Mesenchymal stem cell (in vitro differentiated cells and primary cell): Measurements from ENCODE around the gene NDC1.

Experiments
- DNase-seq: peaks from one replicate; pipeline ENCODE4 v3.0.0-alpha.2; 2013
- H2AFZ ChIP-seq: one replicate; pipeline ENCODE4 v1.6.1; 2013; ENCODE audit warnings: low read depth, mild to moderate bottlenecking, control low read depth, inconsistent platforms, low read length, moderate library complexity
- H2AK5ac ChIP-seq: 2 replicates; pipeline ENCODE4 v1.6.1; 2013; ENCODE audit warnings: low read length, moderate library complexity, mild to moderate bottlenecking, inconsistent platforms; ENCODE audit not compliant: severe bottlenecking
- H2BK120ac ChIP-seq: one replicate; pipeline ENCODE4 v1.6.1; 2013; ENCODE audit warnings: low read depth, mild to moderate bottlenecking, inconsistent platforms, low read length, moderate library complexity
- H2BK12ac ChIP-seq, 2 experiments: one replicate each; pipeline ENCODE4 v1.6.1; 2013; ENCODE audit warnings: inconsistent platforms in 2 of 2, low read length in 2 of 2, mild to moderate bottlenecking in 2 of 2, moderate library complexity in 2 of 2, control low read depth in 1 of 2
- H2BK15ac ChIP-seq: one replicate; pipeline ENCODE4 v1.6.1; 2013; ENCODE audit warnings: mild to moderate bottlenecking, low read depth, inconsistent platforms; ENCODE audit not compliant: poor library complexity, severe bottlenecking
- H2BK5ac ChIP-seq: 2 replicates; pipeline ENCODE4 v1.6.1; 2013; ENCODE audit warnings: low read depth, mild to moderate bottlenecking, low read length, control low read depth, inconsistent platforms; ENCODE audit not compliant: poor library complexity, severe bottlenecking
- H3K14ac ChIP-seq, 2 experiments: one replicate each; pipeline ENCODE4 v1.6.1; 2013; ENCODE audit warnings: inconsistent platforms in 2 of 2, low read length in 2 of 2, control low read depth in 1 of 2, mild to moderate bottlenecking in 1 of 2, moderate library complexity in 1 of 2
- H3K18ac ChIP-seq, 2 experiments: one replicate each; pipeline ENCODE4 v1.6.1; 2013; ENCODE audit warnings: inconsistent platforms in 2 of 2, low read length in 2 of 2, control low read depth in 1 of 2, low read depth in 1 of 2, mild to moderate bottlenecking in 1 of 2
- H3K23ac ChIP-seq, 2 experiments: one replicate each; pipeline ENCODE4 v1.6.1; 2013; ENCODE audit warnings: inconsistent platforms in 2 of 2, low read length in 2 of 2, mild to moderate bottlenecking in 2 of 2, moderate library complexity in 2 of 2, control low read depth in 1 of 2
- H3K27ac ChIP-seq: 2 replicates; pipeline ENCODE4 v1.5.1; 2013; ENCODE audit warnings: mild to moderate bottlenecking, moderate library complexity, low read length, control low read depth, inconsistent platforms; ENCODE audit not compliant: poor library complexity, severe bottlenecking
- H3K27me3 ChIP-seq, 2 experiments: 2 replicates each; pipeline versions ENCODE4 v1.6.1 to v1.7.0; 2013; ENCODE audit warnings: low read length in 2 of 2, mild to moderate bottlenecking in 2 of 2, moderate library complexity in 2 of 2, control low read depth in 1 of 2, inconsistent platforms in 1 of 2; ENCODE audit not compliant: control insufficient read depth in 1 of 2, insufficient read depth in 1 of 2
- H3K36me3 ChIP-seq, 2 experiments: 2 replicates each; pipeline versions ENCODE4 v1.6.1 to v1.7.0; 2013; ENCODE audit warnings: low read length in 2 of 2, control low read depth in 1 of 2, inconsistent platforms in 1 of 2, low read depth in 1 of 2, mild to moderate bottlenecking in 1 of 2; ENCODE audit not compliant: insufficient read depth in 2 of 2, control insufficient read depth in 1 of 2
- H3K4ac ChIP-seq, 2 experiments: one replicate each; pipeline ENCODE4 v1.6.1; 2013; ENCODE audit warnings: inconsistent platforms in 2 of 2, low read length in 2 of 2, mild to moderate bottlenecking in 2 of 2, moderate library complexity in 2 of 2, control low read depth in 1 of 2, low read depth in 1 of 2
- H3K4me1 ChIP-seq: 2 replicates; pipeline ENCODE4 v1.6.1; 2013; ENCODE audit warnings: low read depth, low read length, control low read depth; ENCODE audit not compliant: control insufficient read depth, insufficient read depth
- H3K4me2 ChIP-seq: 2 replicates; pipeline ENCODE4 v1.6.1; 2013; ENCODE audit warnings: low read length, mild to moderate bottlenecking, inconsistent platforms; ENCODE audit not compliant: poor library complexity, severe bottlenecking
- H3K4me3 ChIP-seq, 2 experiments: 2 replicates each; pipeline versions ENCODE4 v1.5.1 to v1.7.0; 2013; ENCODE audit warnings: low read length in 2 of 2, mild to moderate bottlenecking in 2 of 2, control low read depth in 1 of 2, low read depth in 1 of 2; ENCODE audit not compliant: insufficient read depth in 1 of 2
- H3K79me1 ChIP-seq: replicated peaks from 2 replicates; pipeline ENCODE4 v1.6.1; 2013; ENCODE audit warnings: mild to moderate bottlenecking, control low read depth, low read length, inconsistent platforms; ENCODE audit not compliant: poor library complexity, severe bottlenecking
- H3K9ac ChIP-seq: 2 replicates; pipeline ENCODE4 v1.7.0; 2013; ENCODE audit warnings: mild to moderate bottlenecking, low read length, moderate library complexity
- H3K9me3 ChIP-seq: 2 replicates; pipeline ENCODE4 v1.7.0; 2013; ENCODE audit warnings: mild to moderate bottlenecking, low read length; ENCODE audit not compliant: control insufficient read depth
- H4K8ac ChIP-seq: one replicate; pipeline ENCODE4 v1.6.1; 2013; ENCODE audit warnings: inconsistent platforms, mild to moderate bottlenecking, low read length, moderate library complexity
- H4K91ac ChIP-seq: one replicate; pipeline ENCODE4 v1.6.1; 2013; ENCODE audit warnings: mild to moderate bottlenecking, low read length, inconsistent platforms
- WGBS: methylation state at CpG from one replicate; pipeline ENCODE4 v1.1.7; 2013; ENCODE audit warnings: mixed read lengths; 5-methylcytosine and 5-hydroxymethylcytosine counted together

The NDC1 gene

GRCh38 chr1:53766831-53767405 is 71.2 kb downstream of the NDC1 start:
- no peak overlapping the region for H4K8ac ChIP-seq
- H2BK5ac ChIP-seq: no peak overlapping the region
- H3K79me1 ChIP-seq: no peaks in the 10 kb centered on the region
- H3K9me3 ChIP-seq: no peaks in the 10 kb centered on the region
- H2BK120ac ChIP-seq: no peak overlapping the region
- no peak overlapping the region for H3K4me2 ChIP-seq
- peak overlapping the region in 1 of 2 experiments; percentile 69 for H3K4me3 ChIP-seq
- no peak overlapping the region for H3K23ac ChIP-seq
- DNase-seq: peak; percentile 80
- no peaks in the 10 kb centered on the region for H3K36me3 ChIP-seq
- no peak overlapping the region for H2BK15ac ChIP-seq
- no peak overlapping the region for H2AFZ ChIP-seq
- no peaks in the 10 kb centered on the region for H3K27me3 ChIP-seq
- WGBS: no CpG with 5 or more reads among the region's 3 CpGs
- no peak overlapping the region for H4K91ac ChIP-seq
- no peak overlapping the region for H3K4ac ChIP-seq
- H3K14ac ChIP-seq: no peak overlapping the region
- no peak overlapping the region for H3K27ac ChIP-seq
- no peaks in the 10 kb centered on the region for H3K4me1 ChIP-seq
- no peak overlapping the region for H3K18ac ChIP-seq
- peak overlapping the region; percentile 86 for H3K9ac ChIP-seq
- no peak overlapping the region for H2BK12ac ChIP-seq
- no peak overlapping the region for H2AK5ac ChIP-seq

DNA sequence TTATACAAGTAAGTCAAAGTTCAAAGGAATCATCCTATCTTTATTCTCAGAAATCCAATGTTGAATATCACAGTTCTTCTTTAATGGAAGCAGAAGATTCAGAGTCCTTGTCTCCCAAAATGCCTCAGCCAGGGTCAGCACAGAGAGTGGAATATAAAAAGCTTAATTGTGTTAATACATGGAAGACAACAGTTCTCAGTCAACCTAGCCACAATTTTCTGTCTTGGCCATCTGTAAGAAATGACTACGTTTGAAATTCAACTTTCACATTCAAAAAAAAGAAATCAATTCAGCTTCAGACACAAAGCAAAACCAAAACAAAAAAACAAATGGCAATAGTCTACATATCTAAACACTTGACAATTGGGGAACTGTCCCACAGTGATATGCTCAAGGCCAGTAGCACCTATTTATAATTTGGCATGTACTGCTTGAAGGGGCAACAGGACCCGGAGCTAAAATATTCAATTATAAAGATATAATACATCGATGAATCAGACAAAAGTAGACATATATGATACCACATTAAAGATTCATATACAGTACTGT is 71.8 kb downstream of the NDC1 start:
- no peaks in the 10 kb centered on the region for H3K4me1 ChIP-seq
- H3K23ac ChIP-seq: no peak overlapping the region
- H3K4me2 ChIP-seq: no peak overlapping the region
- peak overlapping the region in 1 of 2 experiments; percentile 69 for H3K4me3 ChIP-seq
- no peak overlapping the region for H3K4ac ChIP-seq
- H2BK12ac ChIP-seq: no peak overlapping the region
- no peak overlapping the region for H4K91ac ChIP-seq
- H3K27me3 ChIP-seq: no peaks in the 10 kb centered on the region
- peak; percentile 14 for DNase-seq
- no peak overlapping the region for H2BK15ac ChIP-seq
- H3K27ac ChIP-seq: no peak overlapping the region
- no peaks in the 10 kb centered on the region for H3K79me1 ChIP-seq
- no peak overlapping the region for H3K14ac ChIP-seq
- 97% methylated on average over 1 of the region's 3 CpGs for WGBS
- no peak overlapping the region for H4K8ac ChIP-seq
- H2BK5ac ChIP-seq: no peak overlapping the region
- no peak overlapping the region for H2BK120ac ChIP-seq
- no peaks in the 10 kb centered on the region for H3K9me3 ChIP-seq
- H3K18ac ChIP-seq: peak overlapping the region in 1 of 2 experiments; percentile 33
- no peaks in the 10 kb centered on the region for H3K36me3 ChIP-seq
- H2AK5ac ChIP-seq: no peak overlapping the region
- H3K9ac ChIP-seq: peak overlapping the region; percentile 86
- no peak overlapping the region for H2AFZ ChIP-seq

- Histone ChIP-seq H3K18ac (peak overlapping the region in 1 of 2 experiments; percentile 52), H2BK120ac (no peak overlapping the region), H3K23ac (no peak overlapping the region), H4K91ac (no peak overlapping the region), H3K4me2 (no peak overlapping the region), H4K8ac (no peak overlapping the region), H2BK15ac (no peak overlapping the region), H3K27ac (no peak overlapping the region), H3K4me1 (no peaks in the 10 kb centered on the region), H2BK12ac (peak overlapping the region in 1 of 2 experiments; percentile 39), H2AFZ (no peak overlapping the region), H2AK5ac (no peak overlapping the region), H2BK5ac (no peak overlapping the region), H3K27me3 (no peaks in the 10 kb centered on the region), H3K9me3 (no peaks in the 10 kb centered on the region), H3K4me3 (peak overlapping the region in 1 of 2 experiments; percentile 69), H3K14ac (no peak overlapping the region), H3K9ac (peak overlapping the region; percentile 86), H3K36me3 (no peaks in the 10 kb centered on the region), H3K4ac (no peak overlapping the region), H3K79me1 (no peaks in the 10 kb centered on the region)
- WGBS: 11% methylated on average over 1 of the region's 1 CpG
- DNase-seq: peak; percentile 75
Measured at GRCh38 chr1:53765657-53766056, 72.4 kb downstream of the NDC1 start.

GRCh38 chr1:53763911-53764310 is 74.2 kb downstream of the NDC1 start:
- WGBS: 99% methylated on average over 2 of the region's 2 CpGs
- DNase-seq: no peak
- Histone ChIP-seq H3K9ac (no peak overlapping the region), H3K18ac (no peak overlapping the region), H2BK120ac (no peak overlapping the region), H2AK5ac (no peak overlapping the region), H3K79me1 (no peaks in the 10 kb centered on the region), H3K14ac (no peak overlapping the region), H2AFZ (no peak overlapping the region), H3K36me3 (no peaks in the 10 kb centered on the region), H3K23ac (no peak overlapping the region), H4K8ac (no peak overlapping the region), H4K91ac (no peak overlapping the region), H3K4ac (no peak overlapping the region), H3K4me1 (no peaks in the 10 kb centered on the region), H2BK5ac (no peak overlapping the region), H3K27ac (no peak overlapping the region), H3K27me3 (no peaks in the 10 kb centered on the region), H2BK15ac (no peak overlapping the region), H3K9me3 (no peaks in the 10 kb centered on the region), H2BK12ac (no peak overlapping the region), H3K4me3 (no peak overlapping the region), H3K4me2 (no peak overlapping the region)
